CD8-positive, alpha-beta memory T cell (primary cell): ENCODE results near the gene C1orf159. TPM values are rescaled to one million over a fixed set of nuclear protein-coding genes. Genes with fewer than 3 reads are reported as not detected.
A peak's percentile ranks its signal among the peaks of the same experiment; 100 is the strongest.

Experiments used
- CTCF ChIA-PET: fragments of 350-600 bp; sonication (Branson Sonifier 250); formaldehyde crosslinking; loops from one replicate; lab custom pipeline; 2021; ENCODE audit warnings: antibody characterized with exemption; lab: Charles Lee
- POLR2A ChIA-PET: fragments of 350-600 bp; sonication (Branson Sonifier 250); formaldehyde crosslinking; loops from one replicate; lab custom pipeline; 2021; ENCODE audit warnings: antibody characterized with exemption; lab: Charles Lee
- DNase-seq, 5 donors: peaks; one replicate each; pipeline versions ENCODE4 v3.0.0 to v3.0.0-alpha.2; 2020 to 2022; ENCODE audit warnings: mixed read lengths in 1 of 5
- H3K27ac ChIP-seq: one replicate; pipeline ENCODE4 v1.7.0; 2013; ENCODE audit warnings: low read depth, mild to moderate bottlenecking, low read length, moderate library complexity
- H3K27me3 ChIP-seq: 2 replicates; pipeline ENCODE4 v1.7.0; 2013; ENCODE audit warnings: low read length, mild to moderate bottlenecking; ENCODE audit not compliant: insufficient read depth, poor library complexity, severe bottlenecking
- H3K36me3 ChIP-seq: 2 replicates; pipeline ENCODE4 v1.7.0; 2013; ENCODE audit warnings: mild to moderate bottlenecking, low read length, moderate library complexity; ENCODE audit not compliant: insufficient read depth
- H3K4me1 ChIP-seq: 2 replicates; pipeline ENCODE4 v1.7.0; 2013; ENCODE audit warnings: mild to moderate bottlenecking, low read length, moderate library complexity; ENCODE audit not compliant: insufficient read depth
- H3K4me3 ChIP-seq: 2 replicates; pipeline ENCODE4 v1.7.0; 2013; ENCODE audit warnings: mild to moderate bottlenecking, low read length
- H3K9me3 ChIP-seq: 2 replicates; pipeline ENCODE4 v1.7.0; 2013; ENCODE audit warnings: mild to moderate bottlenecking, low read length
- H3K27ac Mint-ChIP-seq, 8 donors: one replicate each; pipeline ENCODE4 v1.8.0; 2020 to 2021; ENCODE audit warnings: mixed read lengths in 8 of 8, mild to moderate bottlenecking in 6 of 8, inconsistent platforms in 3 of 8, moderate library complexity in 3 of 8
- H3K27me3 Mint-ChIP-seq, 2 donors: one replicate each; pipeline ENCODE4 v1.8.0; 2020 to 2021; ENCODE audit warnings: mixed read lengths in 2 of 2, mild to moderate bottlenecking in 1 of 2, moderate library complexity in 1 of 2
- H3K36me3 Mint-ChIP-seq, 3 donors: one replicate each; pipeline ENCODE4 v1.8.0; 2020 to 2021; ENCODE audit warnings: mixed read lengths in 3 of 3, inconsistent platforms in 1 of 3, mild to moderate bottlenecking in 1 of 3
- H3K4me1 Mint-ChIP-seq, 3 donors: one replicate each; pipeline ENCODE4 v1.8.0; 2020 to 2021; ENCODE audit warnings: mixed read lengths in 3 of 3, inconsistent platforms in 1 of 3, mild to moderate bottlenecking in 1 of 3
- H3K4me3 Mint-ChIP-seq, 7 donors: one replicate each; pipeline ENCODE4 v1.8.0; 2020 to 2021; ENCODE audit warnings: mixed read lengths in 7 of 7, mild to moderate bottlenecking in 6 of 7, moderate library complexity in 4 of 7, inconsistent platforms in 2 of 7
- H3K9me3 Mint-ChIP-seq, 5 donors: one replicate each; pipeline ENCODE4 v1.8.0; 2020 to 2022; ENCODE audit warnings: mixed read lengths in 5 of 5, mild to moderate bottlenecking in 3 of 5, moderate library complexity in 2 of 5, inconsistent platforms in 1 of 5
- polyA plus RNA-seq: library from polyadenylated mRNA; unstranded; fragments of 300-500 nt; fragmentation: Illumina TruSeq; gene quantifications from one replicate; pipeline ENCODE4 v1.2.3, GENCODE V29; 2021
- total RNA-seq, 2 experiments: library from RNA; stranded (reverse); gene quantifications; one replicate each; pipeline ENCODE4 v1.2.3, GENCODE V29; 2021

Gene C1orf159
- total and polyA plus RNA-seq, 3 experiments from 2014 or later = 7.9 to 20.8 (median 18.7) TPM

GRCh38 chr1:1052003-1052840 is 63.7 kb downstream of the C1orf159 start:
- CTCF ChIA-PET = interaction anchor here (1.6 kb wide), 1 partner anchor 12 kb away, joined by 3 read pairs; no protein-coding TSS in a partner anchor
- Mint-ChIP-seq H3K9me3 (no peaks in the 10 kb centered on the region), H3K36me3 (no peaks in the 10 kb centered on the region), H3K27ac (peak overlapping the region in 1 of 8 donors; percentile 31), H3K27me3 (no peaks in the 10 kb centered on the region), H3K4me1 (no peaks in the 10 kb centered on the region), H3K4me3 (no peak overlapping the region)
- Histone ChIP-seq H3K36me3 (no peaks in the 10 kb centered on the region), H3K27me3 (no peaks in the 10 kb centered on the region), H3K4me3 (no peak overlapping the region), H3K27ac (no peak overlapping the region), H3K4me1 (no peaks in the 10 kb centered on the region), H3K9me3 (no peaks in the 10 kb centered on the region)
- DNase-seq = no peak
- POLR2A ChIA-PET = no interaction called here

- Histone ChIP-seq H3K4me3 (no peak overlapping the region), H3K27me3 (no peaks in the 10 kb centered on the region), H3K27ac (no peak overlapping the region), H3K36me3 (no peaks in the 10 kb centered on the region), H3K9me3 (no peaks in the 10 kb centered on the region), H3K4me1 (no peaks in the 10 kb centered on the region)
- Mint-ChIP-seq H3K27ac (no peak overlapping the region), H3K4me1 (no peaks in the 10 kb centered on the region), H3K9me3 (no peaks in the 10 kb centered on the region), H3K27me3 (no peaks in the 10 kb centered on the region), H3K36me3 (no peaks in the 10 kb centered on the region), H3K4me3 (no peak overlapping the region)
- ChIA-PET POLR2A (no interaction called here), CTCF (interaction anchor here (1.6 kb wide), 1 partner anchor 13 kb away, joined by 3 read pairs; no protein-coding TSS in a partner anchor)
- DNase-seq = no peak
These were observed 64.6 kb downstream of the C1orf159 start for GRCh38 chr1:1051127-1051810.

GRCh38 chr1:1050577-1051052 is 65.3 kb downstream of the C1orf159 start:
- no peaks in the 10 kb centered on the region for H3K9me3 Mint-ChIP-seq
- Histone ChIP-seq H3K36me3 (no peaks in the 10 kb centered on the region), H3K9me3 (no peaks in the 10 kb centered on the region), H3K4me1 (no peaks in the 10 kb centered on the region), H3K27ac (no peak overlapping the region), H3K27me3 (no peaks in the 10 kb centered on the region), H3K4me3 (no peak overlapping the region)
- H3K27me3 Mint-ChIP-seq = no peaks in the 10 kb centered on the region
- no peak for DNase-seq
- H3K4me3 Mint-ChIP-seq = no peak overlapping the region
- no peaks in the 10 kb centered on the region for H3K4me1 Mint-ChIP-seq
- H3K27ac Mint-ChIP-seq = no peak overlapping the region
- ChIA-PET POLR2A (no interaction called here), CTCF (no interaction called here)
- H3K36me3 Mint-ChIP-seq = no peaks in the 10 kb centered on the region

- no peaks in the 10 kb centered on the region for H3K9me3 Mint-ChIP-seq
- H3K27me3 Mint-ChIP-seq = no peaks in the 10 kb centered on the region
- ChIA-PET CTCF (no interaction called here), POLR2A (no interaction called here)
- no peaks in the 10 kb centered on the region for H3K36me3 Mint-ChIP-seq
- no peak overlapping the region for H3K27ac ChIP-seq
- no peak overlapping the region for H3K4me3 Mint-ChIP-seq
- DNase-seq = no peak
- H3K4me3 ChIP-seq = no peak overlapping the region
- H3K4me1 Mint-ChIP-seq = no peaks in the 10 kb centered on the region
- H3K27me3 ChIP-seq = no peaks in the 10 kb centered on the region
- no peaks in the 10 kb centered on the region for H3K36me3 ChIP-seq
- H3K9me3 ChIP-seq = no peaks in the 10 kb centered on the region
- no peaks in the 10 kb centered on the region for H3K4me1 ChIP-seq
- H3K27ac Mint-ChIP-seq = no peak overlapping the region
These were observed 66.3 kb downstream of the C1orf159 start for GRCh38 chr1:1049318-1050165.

GRCh38 chr1:1048765-1049164 is 67.1 kb downstream of the C1orf159 start:
- no peak overlapping the region for H3K27ac ChIP-seq
- H3K4me1 ChIP-seq = no peaks in the 10 kb centered on the region
- CTCF ChIA-PET = no interaction called here
- no peaks in the 10 kb centered on the region for H3K36me3 Mint-ChIP-seq
- H3K4me3 Mint-ChIP-seq = no peak overlapping the region
- POLR2A ChIA-PET = no interaction called here
- no peaks in the 10 kb centered on the region for H3K4me1 Mint-ChIP-seq
- H3K27ac Mint-ChIP-seq = no peak overlapping the region
- H3K36me3 ChIP-seq = no peaks in the 10 kb centered on the region
- H3K9me3 Mint-ChIP-seq = no peaks in the 10 kb centered on the region
- no peaks in the 10 kb centered on the region for H3K27me3 ChIP-seq
- DNase-seq = no peak
- no peaks in the 10 kb centered on the region for H3K27me3 Mint-ChIP-seq
- H3K4me3 ChIP-seq = no peak overlapping the region
- H3K9me3 ChIP-seq = no peaks in the 10 kb centered on the region

GRCh38 chr1:1047963-1048362 is 67.9 kb downstream of the C1orf159 start:
- ChIA-PET POLR2A (no interaction called here), CTCF (no interaction called here)
- no peak overlapping the region for H3K4me3 Mint-ChIP-seq
- no peak overlapping the region for H3K27ac Mint-ChIP-seq
- H3K27ac ChIP-seq = no peak overlapping the region
- H3K4me3 ChIP-seq = no peak overlapping the region
- no peaks in the 10 kb centered on the region for H3K27me3 ChIP-seq
- H3K36me3 ChIP-seq = no peaks in the 10 kb centered on the region
- no peaks in the 10 kb centered on the region for H3K9me3 Mint-ChIP-seq
- H3K36me3 Mint-ChIP-seq = no peaks in the 10 kb centered on the region
- DNase-seq = no peak
- no peaks in the 10 kb centered on the region for H3K4me1 Mint-ChIP-seq
- H3K27me3 Mint-ChIP-seq = no peaks in the 10 kb centered on the region
- H3K9me3 ChIP-seq = no peaks in the 10 kb centered on the region
- no peaks in the 10 kb centered on the region for H3K4me1 ChIP-seq

GRCh38 chr1:1047407-1047806 is 68.5 kb downstream of the C1orf159 start:
- DNase-seq = no peak
- H3K36me3 Mint-ChIP-seq = no peaks in the 10 kb centered on the region
- H3K27ac Mint-ChIP-seq = no peak overlapping the region
- H3K27ac ChIP-seq = no peak overlapping the region
- H3K9me3 ChIP-seq = no peaks in the 10 kb centered on the region
- H3K4me1 ChIP-seq = no peaks in the 10 kb centered on the region
- H3K27me3 Mint-ChIP-seq = no peaks in the 10 kb centered on the region
- no peak overlapping the region for H3K4me3 Mint-ChIP-seq
- H3K4me1 Mint-ChIP-seq = no peaks in the 10 kb centered on the region
- no peaks in the 10 kb centered on the region for H3K9me3 Mint-ChIP-seq
- CTCF ChIA-PET = no interaction called here
- POLR2A ChIA-PET = no interaction called here
- H3K36me3 ChIP-seq = no peaks in the 10 kb centered on the region
- H3K4me3 ChIP-seq = no peak overlapping the region
- H3K27me3 ChIP-seq = no peaks in the 10 kb centered on the region
